Measurements from ENCODE around the gene BICD1.

GRCh38 chr12:32107359-32108267 is 966 bp downstream of the BICD1 start:
- TF ChIP-seq CTCF (IDR thresholded peaks at IDR 0.05) (no peak), EZH2 (IDR thresholded peaks at IDR 0.05; ENCODE audit: borderline replicate concordance, insufficient read depth, low read depth, low read length, poor library complexity, severe bottlenecking) (no peak)
